NCI-H82 treated with DMSO at 0.1 percent for 48 hours (cell line): ENCODE data around the gene KIR3DL3.
"Not testable (repeated sequence)": the region's sequence is repeated elsewhere in the genome, so short reads cannot be mapped to it uniquely, and the experiment has no call there.

ENCODE experiments used
- DNase-seq: peaks from one replicate; lab custom pipeline; 2025; ENCODE audit not compliant: unreplicated experiment; lab: John Stamatoyannopoulos, UW

KIR3DL3 gene

DNA sequence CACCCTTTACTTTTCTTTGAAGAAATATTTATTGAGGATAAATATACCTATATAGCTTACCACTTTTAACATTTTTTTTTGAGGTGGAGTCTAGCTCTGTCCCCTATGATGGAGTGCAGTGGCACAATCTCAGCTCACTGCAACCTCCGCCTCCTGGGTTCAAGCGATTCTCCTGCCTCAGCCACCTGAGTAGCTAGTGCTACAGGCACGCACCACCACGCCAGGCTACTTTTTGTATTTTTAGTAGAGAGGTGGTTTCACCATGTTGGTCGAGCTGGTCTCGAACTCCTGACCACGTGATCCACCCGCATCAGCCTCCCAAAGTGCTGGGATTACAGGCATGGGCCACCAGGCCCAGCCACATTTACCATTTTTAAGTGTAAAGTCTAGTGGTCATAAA lies 51.6 kb downstream of the KIR3DL3 start:
- not testable (repeated sequence) for DNase-seq

GRCh38 chr19:54777851-54778250 lies 53.6 kb downstream of the KIR3DL3 start:
- not testable (repeated sequence) for DNase-seq

DNA sequence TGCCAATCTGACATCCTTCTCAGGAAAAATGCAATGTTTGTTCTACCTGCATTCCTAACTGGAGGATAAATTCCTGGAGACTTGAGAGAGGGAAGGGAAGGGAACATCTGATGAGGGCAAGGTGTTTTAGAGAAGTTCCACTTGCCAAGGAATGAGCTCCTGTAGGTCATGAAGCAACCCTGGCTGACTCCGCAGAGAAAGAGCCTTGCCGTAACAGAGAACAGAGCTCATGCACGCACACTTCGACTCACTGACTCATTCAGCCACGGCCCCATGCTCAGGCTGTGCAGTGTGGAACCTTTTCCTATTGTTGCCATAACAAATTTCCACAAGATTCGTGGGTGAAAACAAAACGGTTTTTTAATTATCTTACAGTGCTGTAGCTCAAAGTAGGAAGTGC lies 54.7 kb downstream of the KIR3DL3 start:
- DNase-seq = not testable (repeated sequence)

DNA sequence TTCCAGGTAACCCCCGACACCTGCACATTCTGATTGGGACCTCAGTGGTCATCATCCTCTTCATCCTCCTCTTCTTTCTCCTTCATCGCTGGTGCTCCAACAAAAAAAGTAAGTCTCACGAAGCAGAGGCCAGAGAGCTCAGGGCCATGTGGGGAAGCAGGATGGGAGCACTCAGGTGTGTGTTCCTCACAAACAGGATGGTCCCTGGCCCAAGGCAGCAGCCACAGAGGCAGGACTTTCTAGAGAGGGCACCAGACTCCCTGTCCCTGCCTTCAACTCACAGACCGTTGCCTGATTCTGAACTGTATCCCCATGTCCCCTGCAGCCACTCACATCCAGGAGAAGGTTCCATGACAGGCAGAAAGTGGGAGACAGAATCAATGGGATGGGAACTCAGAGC lies 58.7 kb downstream of the KIR3DL3 start:
- not testable (repeated sequence) for DNase-seq
